ENCODE measurements around the gene RDM1.

The RDM1 gene

DNA sequence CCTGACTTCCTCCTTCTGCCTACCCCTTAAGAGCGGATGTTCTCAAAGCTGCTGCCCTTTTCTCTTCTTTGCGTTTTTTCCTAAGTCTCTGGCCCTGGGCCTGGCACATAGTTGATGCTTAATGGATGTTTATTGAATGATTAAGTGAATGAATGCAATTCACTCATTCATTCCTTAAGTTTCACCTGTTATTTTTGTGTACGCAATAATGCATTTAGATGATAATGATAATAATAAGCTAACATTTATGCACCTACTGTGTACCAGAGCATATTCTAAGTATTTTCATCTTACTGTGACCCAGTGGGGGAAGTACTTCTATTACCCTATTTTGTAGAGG lies 54.8 kb downstream of the RDM1 start:
- in situ Hi-C loops (cut with HindIII; ENCODE audit: low sequenced_read_pairs): no loop called here
- H3K4me3 ChIP-seq (ENCODE audit: low read depth, low read length): no peak overlapping the region
- TF ChIP-seq, protein P1, sequence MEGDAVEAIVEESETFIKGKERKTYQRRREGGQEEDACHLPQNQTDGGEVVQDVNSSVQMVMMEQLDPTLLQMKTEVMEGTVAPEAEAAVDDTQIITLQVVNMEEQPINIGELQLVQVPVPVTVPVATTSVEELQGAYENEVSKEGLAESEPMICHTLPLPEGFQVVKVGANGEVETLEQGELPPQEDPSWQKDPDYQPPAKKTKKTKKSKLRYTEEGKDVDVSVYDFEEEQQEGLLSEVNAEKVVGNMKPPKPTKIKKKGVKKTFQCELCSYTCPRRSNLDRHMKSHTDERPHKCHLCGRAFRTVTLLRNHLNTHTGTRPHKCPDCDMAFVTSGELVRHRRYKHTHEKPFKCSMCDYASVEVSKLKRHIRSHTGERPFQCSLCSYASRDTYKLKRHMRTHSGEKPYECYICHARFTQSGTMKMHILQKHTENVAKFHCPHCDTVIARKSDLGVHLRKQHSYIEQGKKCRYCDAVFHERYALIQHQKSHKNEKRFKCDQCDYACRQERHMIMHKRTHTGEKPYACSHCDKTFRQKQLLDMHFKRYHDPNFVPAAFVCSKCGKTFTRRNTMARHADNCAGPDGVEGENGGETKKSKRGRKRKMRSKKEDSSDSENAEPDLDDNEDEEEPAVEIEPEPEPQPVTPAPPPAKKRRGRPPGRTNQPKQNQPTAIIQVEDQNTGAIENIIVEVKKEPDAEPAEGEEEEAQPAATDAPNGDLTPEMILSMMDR (IDR thresholded peaks at IDR 0.05; ENCODE audit: low read depth, low read length, missing control alignments): no peak
- no peak for DNase-seq (ENCODE audit: low read depth)

DNA sequence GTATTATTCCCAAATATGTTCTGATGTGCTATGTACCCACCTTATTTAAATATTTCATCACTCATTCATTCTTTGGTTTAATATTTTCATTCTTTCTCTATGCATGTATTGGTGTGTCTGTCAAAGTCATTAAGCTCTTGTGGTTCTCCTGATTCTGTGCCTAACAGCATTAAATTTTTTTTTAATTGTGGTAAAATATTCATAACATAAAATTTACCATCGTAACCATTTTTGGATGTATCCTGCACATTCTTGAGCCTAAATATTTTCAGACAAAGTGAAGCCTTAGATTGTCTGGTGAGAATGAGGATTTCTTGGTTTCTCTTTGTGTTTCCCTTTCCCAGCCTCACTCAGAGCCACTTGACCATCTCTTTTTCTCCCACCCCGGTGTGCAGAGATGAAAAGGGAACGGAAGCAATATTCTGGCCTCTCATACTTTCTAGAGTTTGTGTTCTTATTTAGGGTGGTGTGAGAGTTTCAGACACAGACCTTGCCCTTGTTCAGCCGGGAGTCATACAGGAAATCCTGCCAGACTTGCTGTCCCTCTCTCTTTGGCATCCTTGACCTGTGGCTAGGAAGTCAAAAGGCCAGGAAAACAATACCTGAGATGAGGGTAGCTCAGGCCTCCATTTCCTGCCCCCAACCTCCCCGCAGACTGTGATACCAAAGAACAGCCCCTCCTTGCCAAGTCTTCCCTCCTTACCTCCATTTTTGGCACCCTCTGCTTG lies 55.3 kb downstream of the RDM1 start:
- no peak for DNase-seq (ENCODE audit: low read depth)
- in situ Hi-C loops (cut with HindIII; ENCODE audit: low sequenced_read_pairs): no loop called here
- H3K4me3 ChIP-seq (ENCODE audit: low read depth, low read length): no peak overlapping the region
- TF ChIP-seq, protein P1 (IDR thresholded peaks at IDR 0.05; ENCODE audit: low read depth, low read length, missing control alignments): no peak

DNA sequence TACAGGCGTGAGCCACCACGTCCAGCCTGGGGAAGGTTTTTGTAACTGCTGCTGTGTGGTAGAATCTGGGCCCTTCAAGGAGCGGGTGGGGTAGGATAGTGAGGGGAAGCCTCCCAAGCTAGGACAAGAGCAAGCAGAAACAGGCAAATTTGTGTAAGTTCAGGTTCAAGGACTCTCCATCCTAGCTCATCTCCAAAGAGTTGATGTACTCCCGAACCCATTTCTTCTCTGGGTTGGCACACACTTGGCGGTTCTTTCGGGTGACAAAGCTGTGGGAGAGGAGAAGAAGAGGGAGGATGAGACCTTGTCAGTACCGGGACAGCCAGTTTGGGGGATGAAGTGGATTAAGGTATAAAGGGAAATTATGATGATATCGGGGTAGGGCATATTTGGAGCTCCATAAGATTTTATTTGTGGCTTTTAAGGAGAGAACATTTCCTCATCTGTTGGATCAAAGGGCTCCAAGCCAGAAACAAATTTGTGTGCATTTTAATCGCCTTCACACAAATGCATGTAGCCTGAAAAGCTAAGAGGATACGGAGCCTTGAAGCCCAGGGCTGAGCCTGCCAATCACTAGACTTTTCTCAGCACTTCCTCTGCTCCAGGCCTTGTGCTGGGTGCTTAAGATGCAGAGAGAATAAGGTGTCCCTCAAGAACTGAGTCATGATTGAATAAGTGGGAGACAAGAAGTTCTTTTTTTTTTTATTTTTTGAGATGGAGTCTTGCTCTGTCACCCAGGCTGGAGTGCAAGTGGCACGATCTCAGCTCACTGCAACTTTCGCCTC lies 58.2 kb downstream of the RDM1 start:
- TF ChIP-seq, protein P1 (IDR thresholded peaks at IDR 0.05; ENCODE audit: low read depth, low read length, missing control alignments): no peak
- H3K4me3 ChIP-seq (ENCODE audit: low read depth, low read length): no peak overlapping the region
- DNase-seq (ENCODE audit: low read depth): no peak
- in situ Hi-C loops (cut with HindIII; ENCODE audit: low sequenced_read_pairs): no loop called here

DNA sequence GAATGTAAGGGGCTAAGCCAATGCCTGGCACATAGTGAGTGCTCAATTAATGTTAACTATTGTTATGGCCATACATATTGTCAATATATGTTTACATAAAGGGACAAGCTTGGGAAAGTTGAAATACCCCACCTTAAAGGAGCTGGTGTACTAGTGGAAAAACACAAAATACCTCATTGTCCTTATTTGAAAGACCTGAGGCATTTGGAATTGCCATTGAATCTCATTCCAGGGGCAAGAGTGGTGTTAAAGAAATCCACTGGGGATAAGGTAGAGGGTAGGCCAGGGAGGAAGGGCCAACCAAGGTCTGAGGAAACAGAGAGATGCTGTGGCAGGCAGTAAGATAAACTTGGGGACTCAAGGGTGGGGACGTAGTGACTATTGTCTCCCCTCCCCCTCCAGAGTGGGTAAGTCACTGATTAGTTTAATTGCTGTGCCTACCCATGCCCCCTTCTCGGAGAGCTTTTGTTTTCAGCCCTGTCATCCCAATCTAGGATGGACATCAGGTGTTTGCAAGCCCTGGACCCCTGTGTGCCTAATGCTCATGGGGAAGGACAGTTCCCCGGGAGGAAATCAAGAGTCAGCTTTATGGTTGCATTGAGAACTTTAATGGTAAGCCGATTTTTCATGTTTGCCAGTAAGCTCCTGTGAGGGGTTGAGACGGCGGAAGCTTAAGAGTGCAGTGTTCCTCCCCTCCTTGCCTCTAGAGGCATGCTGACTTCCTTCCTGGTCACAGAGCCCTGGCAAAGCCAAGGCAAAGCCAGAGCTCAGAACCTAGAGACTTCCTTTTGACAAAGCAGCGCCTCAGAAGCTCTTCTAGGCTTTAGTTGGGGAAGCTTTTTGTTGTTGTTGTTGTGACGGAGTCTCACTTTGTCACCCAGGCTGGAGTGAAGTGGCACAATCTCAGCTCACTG lies 59.4 kb downstream of the RDM1 start:
- TF ChIP-seq, protein P1 (IDR thresholded peaks at IDR 0.05; ENCODE audit: low read depth, low read length, missing control alignments): no peak
- DNase-seq (ENCODE audit: low read depth): no peak
- no peak overlapping the region for H3K4me3 ChIP-seq (ENCODE audit: low read depth, low read length)
- in situ Hi-C loops (cut with HindIII; ENCODE audit: low sequenced_read_pairs): no loop called here

DNA sequence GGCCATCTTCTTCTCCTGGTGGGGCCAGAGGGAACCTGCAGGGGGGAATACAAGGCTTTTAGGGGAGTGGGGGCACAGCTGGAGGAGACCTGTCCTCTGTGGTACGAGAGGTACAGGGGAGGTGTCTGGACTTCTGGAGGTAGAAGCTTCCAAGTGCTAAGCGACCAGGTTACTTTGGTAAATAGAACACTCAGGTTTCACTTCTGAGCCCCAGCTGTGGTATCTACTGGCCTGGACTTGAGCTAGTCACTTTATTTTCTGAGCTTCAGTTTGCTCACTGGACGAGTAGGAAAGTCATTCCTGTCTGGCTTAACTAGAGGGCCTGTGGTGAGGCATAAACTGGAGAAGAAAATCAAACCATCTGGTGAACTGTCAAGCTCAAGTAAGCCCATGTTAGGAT lies 61.8 kb downstream of the RDM1 start, which contains the start of gene HEATR9:
Gene HEATR9, minus strand, starts transcription at position 155 of the 400 bp plus-strand sequence. Its CDS starts 149 bp downstream, at position 6.
- no peak for DNase-seq (ENCODE audit: low read depth)
- in situ Hi-C loops (cut with HindIII; ENCODE audit: low sequenced_read_pairs): no loop called here
- no peak within 1 kb of the TSS for H3K4me3 ChIP-seq (ENCODE audit: low read depth, low read length)
- TF ChIP-seq, protein P1 (IDR thresholded peaks at IDR 0.05; ENCODE audit: low read depth, low read length, missing control alignments): no peak

Measured in astrocyte of the cerebellum (primary cell).